Astrocyte (in vitro differentiated cells and primary cell): Measurements from ENCODE around the gene CPT1A. TPM values are rescaled to one million over a fixed set of nuclear protein-coding genes. Genes with fewer than 3 reads are reported as not detected.
"Not testable (repeated sequence)": the region's sequence is repeated elsewhere in the genome, so short reads cannot be mapped to it uniquely, and the experiment has no call there.

ENCODE experiments used
- DNase-seq: peaks from one replicate; pipeline ENCODE4 v3.0.0-alpha.2; 2010; ENCODE audit warnings: low read depth
- FAIRE-seq: peaks from 2 replicates; lab custom pipeline; 2011; peaks lifted over from hg19 to GRCh38; lab: Jason Lieb, UNC
- H2AFZ ChIP-seq: 2 replicates; pipeline ENCODE4 v1.6.0; 2012; ENCODE audit warnings: low read depth, low read length, inconsistent platforms
- H3K27ac ChIP-seq: 2 replicates; pipeline ENCODE4 v1.5.1; 2011; ENCODE audit warnings: low read depth, low read length, inconsistent platforms
- H3K27me3 ChIP-seq: 2 replicates; pipeline ENCODE4 v1.6.0; 2011; ENCODE audit warnings: low read length, inconsistent platforms; ENCODE audit not compliant: insufficient read depth
- H3K36me3 ChIP-seq: 2 replicates; pipeline ENCODE4 v1.5.1; 2011; ENCODE audit warnings: low read length, inconsistent platforms; ENCODE audit not compliant: insufficient read depth
- H3K4me1 ChIP-seq: 2 replicates; pipeline ENCODE4 v1.5.1; 2011; ENCODE audit warnings: low read length, inconsistent platforms; ENCODE audit not compliant: insufficient read depth
- H3K4me2 ChIP-seq: 2 replicates; pipeline ENCODE4 v1.6.0; 2012; ENCODE audit warnings: low read length, inconsistent platforms
- H3K4me3 ChIP-seq: 2 replicates; pipeline ENCODE4 v1.5.1; 2011; ENCODE audit warnings: low read depth, mild to moderate bottlenecking, low read length, inconsistent platforms; ENCODE audit not compliant: insufficient read depth
- H3K79me2 ChIP-seq: 2 replicates; pipeline ENCODE4 v1.6.0; 2012; ENCODE audit warnings: mild to moderate bottlenecking, low read length, inconsistent platforms; ENCODE audit not compliant: insufficient read depth
- H3K9ac ChIP-seq: 2 replicates; pipeline ENCODE4 v1.6.0; 2012; ENCODE audit warnings: mild to moderate bottlenecking, low read length, inconsistent platforms
- H3K9me3 ChIP-seq: 2 replicates; pipeline ENCODE4 v1.5.1; 2012; ENCODE audit warnings: low read depth, mild to moderate bottlenecking, low read length, inconsistent platforms; ENCODE audit not compliant: insufficient read depth
- H4K20me1 ChIP-seq: 2 replicates; pipeline ENCODE4 v1.6.0; 2012; ENCODE audit warnings: low read length, inconsistent platforms; ENCODE audit not compliant: insufficient read depth
- H3K27ac Mint-ChIP-seq: one replicate; pipeline ENCODE4 v1.8.0; 2021; ENCODE audit warnings: mild to moderate bottlenecking, mixed read lengths; ENCODE audit not compliant: unreplicated experiment
- H3K27me3 Mint-ChIP-seq: one replicate; pipeline ENCODE4 v1.8.0; 2021; ENCODE audit warnings: low read depth, mixed read lengths; ENCODE audit not compliant: unreplicated experiment
- H3K36me3 Mint-ChIP-seq: one replicate; pipeline ENCODE4 v1.8.0; 2021; ENCODE audit warnings: low read depth, mixed read lengths; ENCODE audit not compliant: unreplicated experiment
- H3K4me1 Mint-ChIP-seq: one replicate; pipeline ENCODE4 v1.8.0; 2021; ENCODE audit warnings: low read depth, mixed read lengths; ENCODE audit not compliant: unreplicated experiment
- H3K4me3 Mint-ChIP-seq: one replicate; pipeline ENCODE4 v1.8.0; 2021; ENCODE audit warnings: mild to moderate bottlenecking, moderate library complexity, mixed read lengths; ENCODE audit not compliant: unreplicated experiment
- H3K9me3 Mint-ChIP-seq: one replicate; pipeline ENCODE4 v1.8.0; 2021; ENCODE audit warnings: mild to moderate bottlenecking, mixed read lengths; ENCODE audit not compliant: unreplicated experiment
- EZH2 ChIP-seq: IDR thresholded peaks from 2 replicates; pipeline ENCODE4 v1.6.1; 2012; ENCODE audit warnings: mild to moderate bottlenecking, low read length, inconsistent platforms; ENCODE audit not compliant: insufficient read depth
- total RNA-seq: library from RNA; stranded (reverse); gene quantifications from 2 replicates; pipeline ENCODE4 v1.2.1, GENCODE V29; 2021
- TF ChIP-seq, protein P1 (sequence below): IDR thresholded peaks from 2 replicates; pipeline ENCODE4 v1.5.1; 2011; ENCODE audit warnings: low read depth, mild to moderate bottlenecking, inconsistent platforms, low read length, moderate library complexity; ENCODE audit not compliant: insufficient read depth

Gene CPT1A
- total RNA-seq, 1 donor from 2014 or later = 2.3 TPM

DNA sequence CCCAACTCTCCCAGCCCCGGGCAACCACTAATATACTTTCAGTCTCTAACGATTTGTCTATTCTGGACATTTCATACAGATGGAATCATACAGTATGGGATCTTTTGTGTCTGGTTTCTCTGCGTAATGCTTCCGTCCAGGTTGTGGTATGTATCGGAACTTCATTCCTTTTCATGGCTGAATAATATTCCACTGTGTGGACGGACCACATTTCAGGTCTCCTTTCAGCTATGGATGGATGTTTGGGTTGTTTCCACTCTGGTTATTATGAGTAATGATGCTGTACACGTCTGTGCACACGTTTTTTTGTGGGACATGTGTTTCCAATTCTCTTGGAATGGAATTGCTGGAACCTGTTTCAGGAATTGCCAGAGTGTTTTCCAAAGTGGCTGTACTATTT, 17.4 kb upstream of the CPT1A start:
- FAIRE-seq = no peak
- Mint-ChIP-seq H3K9me3 (peaks cover 15% of the 10 kb centered on the region), H3K27ac (no peak overlapping the region), H3K4me3 (no peak overlapping the region), H3K27me3 (peaks cover 3% of the 10 kb centered on the region), H3K36me3 (no peaks in the 10 kb centered on the region), H3K4me1 (no peaks in the 10 kb centered on the region)
- no peak overlapping the region for H3K4me3 ChIP-seq
- H2AFZ ChIP-seq = no peak overlapping the region
- H3K36me3 ChIP-seq = no peaks in the 10 kb centered on the region
- H3K79me2 ChIP-seq = no peaks in the 10 kb centered on the region
- H3K9ac ChIP-seq = no peak overlapping the region
- TF ChIP-seq EZH2 = no peak
- TF ChIP-seq, protein P1, sequence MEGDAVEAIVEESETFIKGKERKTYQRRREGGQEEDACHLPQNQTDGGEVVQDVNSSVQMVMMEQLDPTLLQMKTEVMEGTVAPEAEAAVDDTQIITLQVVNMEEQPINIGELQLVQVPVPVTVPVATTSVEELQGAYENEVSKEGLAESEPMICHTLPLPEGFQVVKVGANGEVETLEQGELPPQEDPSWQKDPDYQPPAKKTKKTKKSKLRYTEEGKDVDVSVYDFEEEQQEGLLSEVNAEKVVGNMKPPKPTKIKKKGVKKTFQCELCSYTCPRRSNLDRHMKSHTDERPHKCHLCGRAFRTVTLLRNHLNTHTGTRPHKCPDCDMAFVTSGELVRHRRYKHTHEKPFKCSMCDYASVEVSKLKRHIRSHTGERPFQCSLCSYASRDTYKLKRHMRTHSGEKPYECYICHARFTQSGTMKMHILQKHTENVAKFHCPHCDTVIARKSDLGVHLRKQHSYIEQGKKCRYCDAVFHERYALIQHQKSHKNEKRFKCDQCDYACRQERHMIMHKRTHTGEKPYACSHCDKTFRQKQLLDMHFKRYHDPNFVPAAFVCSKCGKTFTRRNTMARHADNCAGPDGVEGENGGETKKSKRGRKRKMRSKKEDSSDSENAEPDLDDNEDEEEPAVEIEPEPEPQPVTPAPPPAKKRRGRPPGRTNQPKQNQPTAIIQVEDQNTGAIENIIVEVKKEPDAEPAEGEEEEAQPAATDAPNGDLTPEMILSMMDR = no peak
- peaks cover 4% of the 10 kb centered on the region for H3K9me3 ChIP-seq
- peaks cover 6% of the 10 kb centered on the region for H3K27me3 ChIP-seq
- no peak overlapping the region for H3K27ac ChIP-seq
- H3K4me1 ChIP-seq = no peaks in the 10 kb centered on the region
- H3K4me2 ChIP-seq = no peak overlapping the region
- no peak for DNase-seq
- no peaks in the 10 kb centered on the region for H4K20me1 ChIP-seq

DNA sequence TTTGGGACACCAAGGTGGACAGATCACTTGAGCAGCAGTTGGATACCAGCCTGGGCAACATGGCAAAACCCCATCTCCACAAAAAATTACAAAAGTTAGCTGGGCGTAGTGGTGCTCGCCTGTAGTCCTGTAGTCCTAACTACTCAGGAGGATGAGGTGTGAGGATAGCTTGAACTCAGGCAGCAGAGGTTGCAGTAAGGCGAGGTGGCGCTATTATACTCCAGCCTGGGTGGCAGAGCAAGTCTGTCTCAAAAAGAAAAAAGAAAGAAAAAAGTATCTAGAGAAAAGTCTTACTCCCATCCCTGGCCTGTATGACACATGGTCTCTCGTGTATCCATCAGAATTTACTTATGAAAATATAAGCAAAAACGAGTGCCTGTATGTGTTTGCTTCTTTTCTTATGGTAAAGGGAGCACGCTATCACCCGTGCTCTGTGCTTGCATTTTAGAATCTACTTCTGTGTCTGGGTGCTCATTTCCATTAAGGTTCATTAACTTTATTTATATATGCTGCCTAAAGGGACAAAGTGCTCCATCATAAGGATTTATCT, 15.4 kb upstream of the CPT1A start:
- FAIRE-seq (no peak), DNase-seq (no peak)
- Histone ChIP-seq H2AFZ (no peak overlapping the region), H3K27ac (no peak overlapping the region), H3K9ac (no peak overlapping the region), H3K36me3 (no peaks in the 10 kb centered on the region), H3K4me3 (no peak overlapping the region), H3K4me1 (no peaks in the 10 kb centered on the region), H4K20me1 (no peaks in the 10 kb centered on the region), H3K27me3 (peaks cover 19% of the 10 kb centered on the region), H3K79me2 (no peaks in the 10 kb centered on the region), H3K4me2 (no peak overlapping the region), H3K9me3 (peaks cover 2% of the 10 kb centered on the region)
- no peak overlapping the region for H3K4me3 Mint-ChIP-seq
- no peaks in the 10 kb centered on the region for H3K4me1 Mint-ChIP-seq
- peaks cover 20% of the 10 kb centered on the region for H3K27me3 Mint-ChIP-seq
- H3K36me3 Mint-ChIP-seq = no peaks in the 10 kb centered on the region
- H3K27ac Mint-ChIP-seq = no peak overlapping the region
- H3K9me3 Mint-ChIP-seq = peaks cover 3% of the 10 kb centered on the region
- TF ChIP-seq, protein P1 = no peak

DNA sequence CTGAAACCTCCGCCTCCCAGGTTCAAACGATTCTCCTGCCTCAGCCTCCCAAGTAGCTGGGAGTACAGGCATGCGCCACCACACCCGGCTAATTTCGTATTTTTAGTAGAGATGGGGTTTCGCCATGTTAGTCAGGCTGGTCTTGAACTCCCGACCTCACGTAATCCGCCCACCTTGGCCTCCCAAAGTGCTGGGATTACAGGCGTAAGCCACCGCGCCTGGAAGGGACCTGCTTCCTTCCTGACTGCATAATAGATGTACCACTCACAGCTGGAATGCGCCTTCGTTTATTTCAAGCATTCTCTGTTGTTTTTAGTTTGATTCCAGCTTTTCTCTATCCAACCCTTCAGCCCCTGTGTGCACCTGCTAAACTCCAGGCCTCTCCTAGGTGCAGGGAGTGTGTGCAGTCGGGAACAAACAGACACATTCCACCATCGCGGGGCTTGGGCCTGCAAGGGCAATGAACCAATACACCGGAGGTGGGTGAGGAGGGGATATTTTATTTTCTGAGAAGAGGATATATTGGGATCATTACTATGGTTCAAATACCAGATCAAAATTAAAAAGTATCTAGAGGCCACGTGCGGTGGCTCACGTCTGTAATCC, 14.8 kb upstream of the CPT1A start:
- not testable (repeated sequence) for H3K36me3 ChIP-seq, H3K9ac ChIP-seq, H3K27ac ChIP-seq, H3K36me3 Mint-ChIP-seq, FAIRE-seq, H4K20me1 ChIP-seq, H3K9me3 ChIP-seq, H3K9me3 Mint-ChIP-seq, H3K4me3 ChIP-seq, H3K4me1 Mint-ChIP-seq, H3K4me1 ChIP-seq, H2AFZ ChIP-seq, H3K79me2 ChIP-seq, DNase-seq, H3K4me3 Mint-ChIP-seq, H3K4me2 ChIP-seq, H3K27ac Mint-ChIP-seq
- H3K27me3 Mint-ChIP-seq = peaks cover 25% of the 10 kb centered on the region
- H3K27me3 ChIP-seq = peaks cover 19% of the 10 kb centered on the region
